AG08395 (cell line): Measurements from ENCODE around the gene SLC24A3.

ENCODE experiments used
- DNase-seq: peaks from one replicate; pipeline ENCODE4 v3.0.0; 2012; ENCODE audit warnings: mixed read lengths, low spot score

SLC24A3 gene

GRCh38 chr20:19271879-19272651 lies 59.6 kb downstream of the SLC24A3 start:
- no peak for DNase-seq

GRCh38 chr20:19272976-19273654 lies 60.7 kb downstream of the SLC24A3 start:
- no peak for DNase-seq

- DNase-seq, result no peak
Observed at GRCh38 chr20:19274001-19274400, 61.6 kb downstream of the SLC24A3 start.

GRCh38 chr20:19274412-19275015 lies 62.1 kb downstream of the SLC24A3 start:
- no peak for DNase-seq

- no peak for DNase-seq
Observed at GRCh38 chr20:19275038-19275629, 62.7 kb downstream of the SLC24A3 start.

- DNase-seq, result peak; percentile 37
Observed at GRCh38 chr20:19275630-19276071, 63.2 kb downstream of the SLC24A3 start.

GRCh38 chr20:19277381-19277780 lies 64.9 kb downstream of the SLC24A3 start:
- DNase-seq, result no peak

GRCh38 chr20:19283490-19284025 lies 71.1 kb downstream of the SLC24A3 start:
- DNase-seq, result no peak

- no peak for DNase-seq
Observed at GRCh38 chr20:19284400-19285178, 72.1 kb downstream of the SLC24A3 start.

GRCh38 chr20:19285436-19285835 lies 73.0 kb downstream of the SLC24A3 start:
- DNase-seq, result no peak

GRCh38 chr20:19288061-19288460 lies 75.6 kb downstream of the SLC24A3 start:
- no peak for DNase-seq

GRCh38 chr20:19288636-19289035 lies 76.2 kb downstream of the SLC24A3 start:
- no peak for DNase-seq

GRCh38 chr20:19289451-19289850 lies 77.0 kb downstream of the SLC24A3 start:
- DNase-seq, result no peak

GRCh38 chr20:19291024-19291817 lies 78.8 kb downstream of the SLC24A3 start:
- no peak for DNase-seq

GRCh38 chr20:19291818-19292132 lies 79.3 kb downstream of the SLC24A3 start:
- DNase-seq, result no peak

GRCh38 chr20:19292254-19292653 lies 79.8 kb downstream of the SLC24A3 start:
- DNase-seq, result no peak

- no peak for DNase-seq
Observed at GRCh38 chr20:19295076-19295475, 82.6 kb downstream of the SLC24A3 start.

GRCh38 chr20:19298652-19299051 lies 86.2 kb downstream of the SLC24A3 start:
- no peak for DNase-seq

- no peak for DNase-seq
Observed at GRCh38 chr20:19300395-19300794, 88.0 kb downstream of the SLC24A3 start.

GRCh38 chr20:19301142-19301541 lies 88.7 kb downstream of the SLC24A3 start:
- DNase-seq, result no peak

- DNase-seq, result no peak
Observed at GRCh38 chr20:19301843-19302242, 89.4 kb downstream of the SLC24A3 start.
